BLaER1 treated with 17β-estradiol and CSF1 and Interleukin-3, amounts not matched to agents 10 nM and 100 nM (cell line): Measurements from ENCODE around the gene MCC.
A peak's percentile ranks its signal among the peaks of the same experiment; 100 is the strongest.

Experiments
- H3K27ac ChIP-seq, 11 experiments: shearing (Covaris generic); formaldehyde crosslinking; 2 replicates each; pipeline ENCODE4 v1.8.1; 2022
- H3K27me3 ChIP-seq, 11 experiments: shearing (Covaris generic); formaldehyde crosslinking; 2 replicates each; pipeline ENCODE4 v1.8.1; 2022
- H3K36me3 ChIP-seq, 11 experiments: shearing (Covaris generic); formaldehyde crosslinking; 2 replicates each; pipeline ENCODE4 v1.8.1; 2022
- H3K4me1 ChIP-seq, 10 experiments: shearing (Covaris generic); formaldehyde crosslinking; 2 replicates each; pipeline ENCODE4 v1.8.1; 2022
- H3K4me2 ChIP-seq, 11 experiments: shearing (Covaris generic); formaldehyde crosslinking; 2 replicates each; pipeline ENCODE4 v1.8.1; 2022
- H3K4me3 ChIP-seq, 10 experiments: shearing (Covaris generic); formaldehyde crosslinking; 2 replicates each; pipeline ENCODE4 v1.8.1; 2022
- H3K9ac ChIP-seq, 11 experiments: shearing (Covaris generic); formaldehyde crosslinking; 2 replicates each; pipeline ENCODE4 v1.8.1; 2022
- H3K9me3 ChIP-seq, 11 experiments: shearing (Covaris generic); formaldehyde crosslinking; replicated peaks in 1 of 11; 2 replicates each; pipeline ENCODE4 v1.8.1; 2022
- H4K20me1 ChIP-seq, 11 experiments: shearing (Covaris generic); formaldehyde crosslinking; 2 replicates each; pipeline ENCODE4 v1.8.1; 2022
- Cebpa-rat ChIP-seq, 11 experiments: shearing (Covaris generic); IDR thresholded peaks; 2 replicates each; pipeline ENCODE4 v1.8.1; 2022

The MCC gene

DNA sequence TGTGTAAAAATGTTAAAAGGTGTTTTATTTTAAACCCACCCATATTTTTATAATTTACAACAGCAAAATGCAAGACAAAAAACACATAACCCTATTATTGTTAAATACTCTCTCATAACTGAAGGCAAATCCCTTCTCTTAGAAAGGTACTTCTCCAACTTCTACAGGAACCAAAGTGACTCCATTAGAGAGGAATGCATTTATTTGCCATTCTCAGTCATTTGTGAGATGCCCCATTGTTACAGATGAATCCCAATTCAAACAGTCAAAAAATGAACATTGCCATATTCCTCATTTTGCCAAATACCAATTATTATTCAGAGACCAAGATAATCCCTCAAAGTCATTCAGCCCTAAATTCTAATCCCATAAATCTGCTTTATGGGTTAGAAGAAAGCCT is 229.2 kb downstream of the MCC start:
- no peak for TF ChIP-seq Cebpa-rat (IDR thresholded peaks at IDR 0.05)
- H3K4me2 ChIP-seq, result no peak overlapping the region
- H3K9me3 ChIP-seq, result no peaks in the 10 kb centered on the region
- H3K4me1 ChIP-seq, result no peaks in the 10 kb centered on the region
- no peaks in the 10 kb centered on the region for H4K20me1 ChIP-seq
- no peaks in the 10 kb centered on the region for H3K27me3 ChIP-seq
- no peak overlapping the region for H3K27ac ChIP-seq
- H3K9ac ChIP-seq, result no peak overlapping the region
- no peak overlapping the region for H3K4me3 ChIP-seq
- no peaks in the 10 kb centered on the region for H3K36me3 ChIP-seq

DNA sequence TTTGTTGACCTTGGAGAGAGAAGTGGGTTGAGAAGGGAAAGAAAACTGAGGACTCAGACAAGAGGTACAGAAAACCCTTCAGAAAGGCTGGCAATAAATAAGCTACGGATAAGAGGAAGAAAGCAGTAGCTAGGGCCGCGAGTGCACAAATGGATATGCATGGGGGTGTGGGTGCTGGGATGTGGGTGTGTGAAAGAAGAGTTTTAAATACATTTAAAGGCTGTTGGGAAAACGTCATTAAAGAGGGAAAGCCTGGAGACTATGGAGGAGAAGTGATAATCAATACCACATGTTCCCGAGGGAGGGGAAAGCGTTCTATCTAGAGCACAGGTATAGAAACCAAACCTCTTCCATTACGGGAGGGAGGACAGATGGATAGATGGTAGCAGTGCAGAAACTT is 230.7 kb downstream of the MCC start:
- H3K9ac ChIP-seq, result no peak overlapping the region
- no peaks in the 10 kb centered on the region for H3K27me3 ChIP-seq
- H3K36me3 ChIP-seq, result no peaks in the 10 kb centered on the region
- TF ChIP-seq Cebpa-rat (IDR thresholded peaks at IDR 0.05), result no peak
- H3K27ac ChIP-seq, result no peak overlapping the region
- no peak overlapping the region for H3K4me3 ChIP-seq
- no peaks in the 10 kb centered on the region for H4K20me1 ChIP-seq
- no peaks in the 10 kb centered on the region for H3K9me3 ChIP-seq
- no peaks in the 10 kb centered on the region for H3K4me1 ChIP-seq
- H3K4me2 ChIP-seq, result no peak overlapping the region

DNA sequence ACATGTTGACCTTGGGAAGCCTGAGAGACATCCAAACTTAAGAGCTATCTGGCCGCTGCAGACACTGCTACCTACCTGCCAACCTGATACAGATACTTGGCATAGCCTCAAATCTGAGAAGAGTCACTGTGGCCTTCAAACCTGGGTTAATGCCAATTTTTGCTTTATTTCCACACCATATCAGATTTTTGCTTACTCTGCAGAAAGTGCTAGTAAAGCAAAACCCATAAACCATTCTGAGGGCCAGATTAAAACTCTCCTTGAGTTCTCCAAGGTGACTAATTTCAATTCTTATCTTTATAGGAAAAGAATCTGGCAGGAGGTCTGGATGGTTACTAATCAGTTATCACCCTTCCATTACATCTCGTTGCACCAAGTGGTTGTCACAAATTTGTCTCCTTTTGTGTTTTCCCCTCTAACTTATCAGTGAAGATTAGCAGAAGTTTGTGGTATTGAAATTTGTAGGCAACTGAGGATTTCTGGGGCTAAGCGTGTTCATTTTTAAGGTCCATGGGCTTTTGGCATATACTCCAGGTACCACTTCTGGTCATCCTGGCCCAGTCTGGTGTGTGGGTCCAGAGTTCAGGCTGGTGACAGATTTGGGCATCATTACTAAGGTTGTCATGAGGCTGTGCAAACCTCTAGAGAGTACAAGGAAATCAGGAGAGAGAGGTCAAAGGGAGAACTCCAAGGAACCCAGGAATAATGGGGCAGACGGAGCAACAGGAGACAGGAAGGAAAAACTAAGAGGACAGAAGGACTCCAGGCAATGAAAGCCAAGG is 231.4 kb downstream of the MCC start:
- H3K4me3 ChIP-seq, result no peak overlapping the region
- H4K20me1 ChIP-seq, result no peaks in the 10 kb centered on the region

DNA sequence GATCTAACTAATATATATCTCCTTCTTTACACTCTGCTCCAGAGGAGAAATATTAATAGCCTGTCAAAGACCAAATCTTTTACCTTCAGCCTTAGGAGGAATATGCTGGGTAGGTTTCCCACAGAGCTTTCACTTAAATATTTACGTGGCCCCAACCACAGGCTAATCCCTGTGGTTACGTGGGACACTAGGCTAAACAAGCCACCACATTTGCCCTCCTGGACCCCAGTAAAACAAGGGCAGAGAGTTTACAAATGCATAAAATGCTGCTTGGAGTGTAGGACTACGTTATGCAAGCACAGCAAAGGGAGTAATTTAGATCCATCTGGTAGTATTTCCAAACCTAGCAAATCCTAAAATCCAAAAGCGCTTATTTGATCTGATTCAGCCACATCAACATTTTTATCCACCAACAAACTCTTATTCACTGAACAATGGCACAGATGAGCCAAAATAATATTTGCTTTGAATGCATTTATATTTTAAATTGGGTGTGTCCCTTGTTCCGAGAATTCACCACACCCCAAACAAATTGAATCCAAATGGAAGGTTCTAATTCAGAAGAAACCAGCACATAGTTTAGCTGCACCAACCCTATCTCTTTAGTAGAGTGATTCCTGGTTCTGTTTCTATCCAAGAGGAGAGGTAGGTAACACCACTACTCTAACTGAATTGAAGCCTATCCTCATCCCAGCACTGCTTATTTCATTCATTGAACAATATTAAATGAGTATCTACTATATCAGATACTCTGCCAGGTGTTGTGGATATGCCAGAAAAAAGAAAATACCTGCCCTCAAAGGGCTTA is 232.5 kb downstream of the MCC start:
- no peaks in the 10 kb centered on the region for H3K9me3 ChIP-seq
- TF ChIP-seq Cebpa-rat (IDR thresholded peaks at IDR 0.05), result no peak
- no peak overlapping the region for H3K9ac ChIP-seq
- no peaks in the 10 kb centered on the region for H3K36me3 ChIP-seq
- H3K27me3 ChIP-seq, result no peaks in the 10 kb centered on the region
- no peak overlapping the region for H3K27ac ChIP-seq
- no peak overlapping the region for H3K4me3 ChIP-seq
- H3K4me1 ChIP-seq, result peaks cover 0 to 15% (median 0%) of the 10 kb centered on the region in 10 experiments; a peak in 4 of 20 replicates
- H4K20me1 ChIP-seq, result no peaks in the 10 kb centered on the region
- no peak overlapping the region for H3K4me2 ChIP-seq

More for the DNA sequence above, 231.4 kb downstream of the MCC start:
- Histone ChIP-seq H3K9me3 (no peaks in the 10 kb centered on the region), H3K4me1 (peaks cover 0 to 4% (median 0%) of the 10 kb centered on the region in 10 experiments; a peak in 4 of 20 replicates), H3K27me3 (no peaks in the 10 kb centered on the region), H3K36me3 (no peaks in the 10 kb centered on the region), H3K9ac (no peak overlapping the region), H3K27ac (no peak overlapping the region), H3K4me2 (no peak overlapping the region)
- TF ChIP-seq Cebpa-rat (IDR thresholded peaks at IDR 0.05), result no peak

DNA sequence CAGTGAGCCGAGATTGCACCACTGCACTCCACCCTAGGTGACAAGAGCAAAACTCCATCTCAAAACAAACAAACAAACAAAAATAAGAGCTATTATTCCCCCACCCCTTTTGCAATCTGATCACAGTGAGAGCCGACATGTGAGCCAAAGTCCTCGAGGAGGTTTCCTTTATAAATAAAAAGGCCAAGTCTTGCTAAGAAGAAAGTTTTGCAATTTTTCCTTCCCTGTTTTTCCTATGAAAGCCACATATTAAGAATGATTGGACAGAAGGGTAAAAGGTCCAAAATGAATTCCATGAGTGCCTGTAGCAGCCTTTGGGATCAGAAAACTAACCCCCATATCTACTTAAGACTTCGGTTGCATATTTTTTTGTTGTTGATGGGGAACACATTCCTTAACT is 233.1 kb downstream of the MCC start:
- no peaks in the 10 kb centered on the region for H3K9me3 ChIP-seq
- H3K27me3 ChIP-seq, result no peaks in the 10 kb centered on the region
- H3K4me2 ChIP-seq, result no peak overlapping the region
- H3K4me3 ChIP-seq, result no peak overlapping the region
- H3K4me1 ChIP-seq, result peaks cover 0 to 17% (median 0%) of the 10 kb centered on the region in 10 experiments; a peak in 4 of 20 replicates
- TF ChIP-seq Cebpa-rat (IDR thresholded peaks at IDR 0.05), result no peak
- H3K9ac ChIP-seq, result no peak overlapping the region
- H4K20me1 ChIP-seq, result no peaks in the 10 kb centered on the region
- no peaks in the 10 kb centered on the region for H3K36me3 ChIP-seq
- H3K27ac ChIP-seq, result no peak overlapping the region

DNA sequence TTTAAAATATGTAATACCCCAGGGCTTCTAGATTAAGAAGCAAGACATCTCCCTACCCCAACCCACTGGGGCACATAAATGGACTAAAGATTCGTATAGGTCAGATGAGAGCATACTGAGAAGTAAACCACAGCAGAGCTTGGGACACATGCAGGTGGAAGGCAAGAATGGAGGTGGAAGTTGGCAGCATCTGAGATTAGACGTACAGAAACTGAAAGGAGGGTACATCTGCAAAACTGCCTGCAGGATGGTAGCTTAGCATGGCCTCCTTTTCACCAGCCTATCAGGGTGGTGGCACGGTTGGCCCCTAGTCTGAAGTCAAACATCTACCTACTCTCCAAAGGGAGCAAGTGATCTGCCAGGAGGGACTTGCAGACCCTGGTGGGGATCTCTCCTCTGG is 235.2 kb downstream of the MCC start:
- Histone ChIP-seq H3K9me3 (no peaks in the 10 kb centered on the region), H3K27me3 (no peaks in the 10 kb centered on the region), H3K4me3 (no peak overlapping the region), H4K20me1 (no peaks in the 10 kb centered on the region), H3K4me2 (no peak overlapping the region), H3K27ac (no peak overlapping the region), H3K9ac (no peak overlapping the region), H3K4me1 (peaks cover 0 to 17% (median 0%) of the 10 kb centered on the region in 10 experiments; a peak in 4 of 20 replicates), H3K36me3 (no peaks in the 10 kb centered on the region)
- TF ChIP-seq Cebpa-rat (IDR thresholded peaks at IDR 0.05), result no peak

DNA sequence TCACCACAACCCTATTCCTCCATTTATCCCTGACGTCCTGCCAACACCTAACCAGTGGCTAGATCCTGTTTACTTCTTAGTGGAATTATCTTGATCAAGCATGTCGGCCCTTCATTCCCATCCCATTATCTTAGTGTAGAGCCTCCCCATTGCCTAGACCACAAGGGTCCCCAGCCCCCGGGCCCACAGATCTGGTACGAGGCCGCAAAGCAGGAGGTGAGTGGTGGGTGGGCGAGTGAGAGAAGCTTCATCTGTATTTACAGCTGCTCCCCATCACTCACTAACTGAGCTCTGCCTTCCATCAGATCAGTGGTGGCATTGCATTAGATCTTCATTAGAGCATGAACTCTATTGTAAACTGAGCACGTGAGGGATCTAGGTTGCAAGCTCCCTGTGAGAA is 236.2 kb downstream of the MCC start:
- Histone ChIP-seq H3K27ac (no peak overlapping the region), H3K9me3 (peaks cover 0 to 5% (median 0%) of the 10 kb centered on the region in 11 experiments; a peak in 1 of 22 replicates), H3K9ac (no peak overlapping the region), H3K4me3 (no peak overlapping the region), H3K4me1 (peaks cover 0 to 22% (median under 1%) of the 10 kb centered on the region in 10 experiments; a peak in 7 of 20 replicates), H3K4me2 (peak overlapping the region in 2 of 11 experiments; percentile 43 to 55; a peak in 4 of 22 replicates), H3K36me3 (no peaks in the 10 kb centered on the region), H3K27me3 (no peaks in the 10 kb centered on the region), H4K20me1 (no peaks in the 10 kb centered on the region)
- TF ChIP-seq Cebpa-rat (IDR thresholded peaks at IDR 0.05), result no peak

DNA sequence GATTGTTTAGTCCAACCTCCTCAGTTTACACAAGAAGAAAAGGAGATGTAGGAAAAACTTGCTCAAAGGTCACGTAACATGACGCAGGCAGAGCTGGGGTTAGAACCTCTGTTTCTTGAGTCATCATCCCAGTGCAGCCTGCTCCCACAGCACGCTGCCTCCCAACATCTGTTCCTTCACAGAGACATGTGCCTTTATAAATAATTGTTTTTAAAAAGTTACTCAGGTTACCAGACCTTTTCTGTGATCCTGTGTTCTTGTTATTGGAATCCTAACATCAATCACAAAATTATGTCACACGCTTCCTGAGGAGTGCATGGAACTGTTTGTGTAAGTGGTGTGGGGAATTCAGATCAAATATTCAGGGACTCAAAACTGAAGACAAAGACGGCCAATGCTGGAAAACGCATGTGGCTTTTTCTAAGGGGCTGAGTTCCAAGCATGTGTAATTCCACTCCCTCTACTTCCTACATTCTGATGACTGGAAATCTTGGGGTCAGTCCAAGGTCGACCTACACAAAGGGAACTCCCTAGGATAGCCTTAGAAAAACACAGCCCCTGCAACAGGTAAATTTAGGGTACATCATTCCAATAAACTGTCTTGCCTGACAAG is 237.8 kb downstream of the MCC start:
- 0 out of 22 replicates have a peak overlapping the region, but pooled peaks of 1 of the 11 experiments have one; percentile 8 for H3K4me2 ChIP-seq
- no peak for TF ChIP-seq Cebpa-rat (IDR thresholded peaks at IDR 0.05)
- peaks cover 0 to 16% (median 0%) of the 10 kb centered on the region in 11 experiments; a peak in 7 of 22 replicates for H3K9me3 ChIP-seq
- no peaks in the 10 kb centered on the region for H4K20me1 ChIP-seq
- H3K9ac ChIP-seq, result no peak overlapping the region
- no peaks in the 10 kb centered on the region for H3K27me3 ChIP-seq
- H3K4me3 ChIP-seq, result no peak overlapping the region
- H3K27ac ChIP-seq, result no peak overlapping the region
- peaks cover 0 to 37% (median 12%) of the 10 kb centered on the region in 10 experiments; a peak in 11 of 20 replicates for H3K4me1 ChIP-seq
- no peaks in the 10 kb centered on the region; a peak in 1 of 22 replicates for H3K36me3 ChIP-seq

DNA sequence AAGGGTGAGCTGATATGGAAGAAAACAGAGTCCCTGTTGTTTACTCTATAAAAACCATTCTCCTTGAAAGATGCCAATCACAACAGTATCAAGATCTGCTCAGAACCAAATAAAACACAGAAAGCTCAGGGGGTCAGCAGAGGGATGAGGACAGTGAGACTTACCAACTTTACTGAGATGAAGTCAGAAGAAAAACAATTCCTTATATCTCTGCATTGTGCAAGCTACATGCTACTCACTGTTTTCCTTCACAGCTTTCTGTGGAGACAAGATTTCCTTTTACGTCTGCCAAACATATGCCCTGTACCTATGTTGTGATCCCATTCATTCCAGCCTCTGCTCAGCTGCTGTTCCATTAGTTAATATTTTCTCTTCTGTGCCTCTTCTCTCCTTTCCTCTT is 239.0 kb downstream of the MCC start:
- peaks cover 0 to 27% (median 0%) of the 10 kb centered on the region in 11 experiments; a peak in 7 of 22 replicates for H3K9me3 ChIP-seq
- no peak for TF ChIP-seq Cebpa-rat (IDR thresholded peaks at IDR 0.05)
- H4K20me1 ChIP-seq, result no peaks in the 10 kb centered on the region
- no peaks in the 10 kb centered on the region; a peak in 1 of 22 replicates for H3K36me3 ChIP-seq
- H3K27me3 ChIP-seq, result no peaks in the 10 kb centered on the region
- no peak overlapping the region for H3K9ac ChIP-seq
- H3K27ac ChIP-seq, result no peak overlapping the region
- peaks cover 0 to 43% (median 12%) of the 10 kb centered on the region in 10 experiments; a peak in 11 of 20 replicates for H3K4me1 ChIP-seq
- no peak overlapping the region for H3K4me3 ChIP-seq
- H3K4me2 ChIP-seq, result no peak overlapping the region
